ENCODE results near the gene TECRL.

GRCh38 chr4:64417974-64418373 is 8.7 kb upstream of the TECRL start:
- TF ChIP-seq GATA3 (IDR thresholded peaks at IDR 0.05; ENCODE audit: low read depth, low read length) (no peak), GATA2 (IDR thresholded peaks at IDR 0.05; ENCODE audit: low read depth, low read length) (no peak)

All from SH-SY5Y (cell line).